ENCODE results near the gene SH3TC2. TPM values are rescaled to one million over a fixed set of nuclear protein-coding genes. Genes with fewer than 3 reads are reported as not detected.

The SH3TC2 gene
- total and polyA plus RNA-seq, 2 of the 4 experiments (the other 2 are of a cell fraction) = 3.4 to 7.9 TPM

DNA sequence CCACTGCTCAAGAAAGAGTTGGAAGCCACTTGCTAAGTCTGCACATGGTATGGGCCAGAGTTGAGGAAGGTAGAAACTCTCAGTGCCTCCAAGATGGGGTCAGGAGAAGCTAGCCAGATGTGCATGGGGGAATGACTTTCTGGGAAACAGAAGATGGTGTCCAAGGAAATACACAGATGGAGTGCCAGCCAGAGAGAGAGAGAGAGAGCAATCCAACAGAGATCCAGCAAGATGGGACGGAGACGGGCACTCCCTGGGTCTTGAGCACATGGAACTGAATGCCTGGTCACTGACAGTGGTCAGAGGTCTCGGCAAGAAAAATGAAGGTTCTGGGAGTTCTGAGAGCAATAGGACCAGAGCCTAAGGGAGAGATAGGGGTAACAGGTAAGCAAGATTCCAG is 82.1 kb downstream of the SH3TC2 start:
- H3K27me3 ChIP-seq (ENCODE audit: control insufficient read depth, insufficient read depth, low read length) = no peaks in the 10 kb centered on the region
- no peak for ATAC-seq (ENCODE audit: low read depth)
- TF ChIP-seq MAZ (IDR thresholded peaks at IDR 0.05; ENCODE audit: borderline replicate concordance, low read depth, low read length) (no peak), CEBPB (IDR thresholded peaks at IDR 0.05; ENCODE audit: low read depth, low read length) (no peak), NFE2L2 (IDR thresholded peaks at IDR 0.05; ENCODE audit: low read depth, low read length) (no peak), BHLHE40 (IDR thresholded peaks at IDR 0.05; ENCODE audit: low read depth, low read length) (no peak), FOS (IDR thresholded peaks at IDR 0.05; ENCODE audit: low read depth, low read length) (no peak), MXI1 (IDR thresholded peaks at IDR 0.05; ENCODE audit: borderline replicate concordance, low read depth, low read length) (no peak), RCOR1 (IDR thresholded peaks at IDR 0.05; ENCODE audit: insufficient replicate concordance, low read length) (no peak), RAD21 (IDR thresholded peaks at IDR 0.05; ENCODE audit: low read length) (no peak), POLR2A (IDR thresholded peaks at IDR 0.05; ENCODE audit: low read depth, low read length) (no peak), MAFK (IDR thresholded peaks at IDR 0.05; ENCODE audit: low read depth, low read length) (no peak), CHD1 (IDR thresholded peaks at IDR 0.05; ENCODE audit: low read depth, low read length) (no peak), RFX5 (IDR thresholded peaks at IDR 0.05; ENCODE audit: low read depth, low read length) (no peak), SMC3 (IDR thresholded peaks at IDR 0.05; ENCODE audit: low read depth, low read length) (no peak)
- TF ChIP-seq, protein P1, sequence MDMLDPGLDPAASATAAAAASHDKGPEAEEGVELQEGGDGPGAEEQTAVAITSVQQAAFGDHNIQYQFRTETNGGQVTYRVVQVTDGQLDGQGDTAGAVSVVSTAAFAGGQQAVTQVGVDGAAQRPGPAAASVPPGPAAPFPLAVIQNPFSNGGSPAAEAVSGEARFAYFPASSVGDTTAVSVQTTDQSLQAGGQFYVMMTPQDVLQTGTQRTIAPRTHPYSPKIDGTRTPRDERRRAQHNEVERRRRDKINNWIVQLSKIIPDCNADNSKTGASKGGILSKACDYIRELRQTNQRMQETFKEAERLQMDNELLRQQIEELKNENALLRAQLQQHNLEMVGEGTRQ (IDR thresholded peaks at IDR 0.05; ENCODE audit: low read depth, low read length) = no peak
- TF ChIP-seq, protein P2, sequence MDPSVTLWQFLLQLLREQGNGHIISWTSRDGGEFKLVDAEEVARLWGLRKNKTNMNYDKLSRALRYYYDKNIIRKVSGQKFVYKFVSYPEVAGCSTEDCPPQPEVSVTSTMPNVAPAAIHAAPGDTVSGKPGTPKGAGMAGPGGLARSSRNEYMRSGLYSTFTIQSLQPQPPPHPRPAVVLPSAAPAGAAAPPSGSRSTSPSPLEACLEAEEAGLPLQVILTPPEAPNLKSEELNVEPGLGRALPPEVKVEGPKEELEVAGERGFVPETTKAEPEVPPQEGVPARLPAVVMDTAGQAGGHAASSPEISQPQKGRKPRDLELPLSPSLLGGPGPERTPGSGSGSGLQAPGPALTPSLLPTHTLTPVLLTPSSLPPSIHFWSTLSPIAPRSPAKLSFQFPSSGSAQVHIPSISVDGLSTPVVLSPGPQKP (IDR thresholded peaks at IDR 0.05; ENCODE audit: borderline replicate concordance, low read depth, low read length) = no peak
- TF ChIP-seq, protein P3, sequence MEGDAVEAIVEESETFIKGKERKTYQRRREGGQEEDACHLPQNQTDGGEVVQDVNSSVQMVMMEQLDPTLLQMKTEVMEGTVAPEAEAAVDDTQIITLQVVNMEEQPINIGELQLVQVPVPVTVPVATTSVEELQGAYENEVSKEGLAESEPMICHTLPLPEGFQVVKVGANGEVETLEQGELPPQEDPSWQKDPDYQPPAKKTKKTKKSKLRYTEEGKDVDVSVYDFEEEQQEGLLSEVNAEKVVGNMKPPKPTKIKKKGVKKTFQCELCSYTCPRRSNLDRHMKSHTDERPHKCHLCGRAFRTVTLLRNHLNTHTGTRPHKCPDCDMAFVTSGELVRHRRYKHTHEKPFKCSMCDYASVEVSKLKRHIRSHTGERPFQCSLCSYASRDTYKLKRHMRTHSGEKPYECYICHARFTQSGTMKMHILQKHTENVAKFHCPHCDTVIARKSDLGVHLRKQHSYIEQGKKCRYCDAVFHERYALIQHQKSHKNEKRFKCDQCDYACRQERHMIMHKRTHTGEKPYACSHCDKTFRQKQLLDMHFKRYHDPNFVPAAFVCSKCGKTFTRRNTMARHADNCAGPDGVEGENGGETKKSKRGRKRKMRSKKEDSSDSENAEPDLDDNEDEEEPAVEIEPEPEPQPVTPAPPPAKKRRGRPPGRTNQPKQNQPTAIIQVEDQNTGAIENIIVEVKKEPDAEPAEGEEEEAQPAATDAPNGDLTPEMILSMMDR (conservative IDR thresholded peaks at IDR 0.05; ENCODE audit: low read depth, low read length) = no peak
- no peak for DNase-seq
- H2AFZ ChIP-seq (replicated peaks; ENCODE audit: low read length, poor library complexity) = no peak overlapping the region
- intact Hi-C loops (cut with micrococcal nuclease) (no loop called here), in situ Hi-C loops (cut with MboI; ENCODE audit: low sequenced_read_pairs) (no loop called here), dilution Hi-C loops (cut with HindIII; ENCODE audit: low sequenced_read_pairs, unreplicated experiment) (no loop called here)
- H2BK5ac ChIP-seq (ENCODE audit: low read depth, low read length, poor library complexity, severe bottlenecking) = no peak overlapping the region
- H3K9me3 ChIP-seq (ENCODE audit: control insufficient read depth, insufficient read depth, low read length) = no peaks in the 10 kb centered on the region
- H3K4me3 ChIP-seq (ENCODE audit: insufficient read depth, low read depth, low read length) = no peak overlapping the region
- H3K18ac ChIP-seq (ENCODE audit: low read depth, low read length) = no peak overlapping the region
- 0 out of 2 replicates have a peak overlapping the region, but pooled peaks have one; percentile 0 for H2BK20ac ChIP-seq (ENCODE audit: low read depth, low read length)
- no TSS peak for BruUV-seq (replicated peaks)
- no peak overlapping the region for H3K27ac ChIP-seq (ENCODE audit: insufficient read depth, low read length)
- H3K23ac ChIP-seq (ENCODE audit: low read depth, low read length) = no peak overlapping the region; the same call in 1 of the 2 replicates
- no peak overlapping the region for H4K91ac ChIP-seq (ENCODE audit: insufficient read depth, low read depth, low read length)
- H4K5ac ChIP-seq (ENCODE audit: low read depth, low read length) = no peak overlapping the region
- no peaks in the 10 kb centered on the region for H3K79me1 ChIP-seq (ENCODE audit: low read depth in 1 of 2, low read length in 2 of 2)
- peak overlapping the region; percentile 34; the same call in 1 of the 2 replicates for H3K14ac ChIP-seq (replicated peaks; ENCODE audit: low read depth, low read length)
- peaks cover 15% of the 10 kb centered on the region for H3K9me1 ChIP-seq (ENCODE audit: insufficient read depth, low read length)
- no peaks in the 10 kb centered on the region for H4K20me1 ChIP-seq (ENCODE audit: insufficient read depth, low read length)
- H2AK5ac ChIP-seq (ENCODE audit: low read depth, low read length) = peak overlapping the region; percentile 13; the same call in 1 of the 2 replicates
- ChIA-PET POLR2A (ENCODE audit: unreplicated experiment) (no interaction called here), CTCF (interaction anchor here (1.3 to 1.9 kb wide), 2 partner anchors 11 to 23 kb away, joined by 3 to 6 read pairs; no protein-coding TSS in a partner anchor)
- no peak overlapping the region for H3K56ac ChIP-seq (ENCODE audit: extremely low read depth, insufficient read depth, low read length)
- no peaks in the 10 kb centered on the region for H3K36me3 ChIP-seq (ENCODE audit: control insufficient read depth, insufficient read depth, low read length)
- peaks cover 15% of the 10 kb centered on the region for H3K4me1 ChIP-seq (ENCODE audit: control insufficient read depth, insufficient read depth, low read length)
- H3K4ac ChIP-seq (ENCODE audit: low read depth, low read length) = no peak overlapping the region
- peak overlapping the region; percentile 19 for H2AK9ac ChIP-seq (replicated peaks; ENCODE audit: low read depth, low read length, poor library complexity)
- no peak overlapping the region for H4K8ac ChIP-seq (ENCODE audit: low read depth in 2 of 2, low read length in 2 of 2)
- WGBS, 2 experiments (ENCODE audit: extremely low coverage in 2 of 2, insufficient read length in 1 of 2) = 92% methylated on average over 2 of the region's 3 CpGs; no CpG with 5 or more reads in 1 of the 2 experiments
- 0 out of 2 replicates have a peak overlapping the region, but pooled peaks have one; percentile 49 for H2BK120ac ChIP-seq (ENCODE audit: low read depth, low read length)
- H2BK15ac ChIP-seq (ENCODE audit: low read depth, low read length) = peak overlapping the region; percentile 65; the same call in 2 of the 3 replicates
- H3K9ac ChIP-seq (ENCODE audit: low read depth, low read length) = no peak overlapping the region
- H3K4me2 ChIP-seq (ENCODE audit: low read depth, low read length) = no peak overlapping the region

All from IMR-90 (cell line).